ENCODE measurements around the gene CDK11A. TPM values are rescaled to one million over a fixed set of nuclear protein-coding genes. Genes with fewer than 3 reads are reported as not detected.
A peak's percentile ranks its signal among the peaks of the same experiment; 100 is the strongest.
"Not testable (repeated sequence)": the region's sequence is repeated elsewhere in the genome, so short reads cannot be mapped to it uniquely, and the experiment has no call there.

CDK11A gene
- total RNA-seq, 2 donors from 2014 or later: 40.3 to 72.5 TPM

GRCh38 chr1:1678581-1679380 lies 45.4 kb downstream of the CDK11A start:
- ATAC-seq (replicated peaks in 1 of 2): peak; percentile 84 to 86
- H3K4me1 Mint-ChIP-seq (ENCODE audit: low read depth): peaks cover 33% of the 10 kb centered on the region
- peaks cover 0 to 11% of the 10 kb centered on the region in 2 donors for H3K36me3 Mint-ChIP-seq (ENCODE audit: insufficient read depth in 2 of 2)
- peak overlapping the region; percentile 86 to 89 for H3K4me3 Mint-ChIP-seq
- DNase-seq: peak; percentile 78 to 82
- no peaks in the 10 kb centered on the region for H3K9me3 Mint-ChIP-seq
- peak overlapping the region; percentile 88 for H3K27ac Mint-ChIP-seq
- no peaks in the 10 kb centered on the region for H3K27me3 Mint-ChIP-seq (ENCODE audit: low read depth)

- H3K9me3 Mint-ChIP-seq: no peaks in the 10 kb centered on the region
- H3K4me1 Mint-ChIP-seq (ENCODE audit: low read depth): peaks cover 25% of the 10 kb centered on the region
- H3K36me3 Mint-ChIP-seq (ENCODE audit: insufficient read depth in 2 of 2): peaks cover 0 to 12% of the 10 kb centered on the region in 2 donors
- H3K27ac Mint-ChIP-seq: peak overlapping the region; percentile 88
- ATAC-seq (replicated peaks in 1 of 2): peak; percentile 62 to 69
- H3K4me3 Mint-ChIP-seq: peak overlapping the region; percentile 86 to 89
- H3K27me3 Mint-ChIP-seq (ENCODE audit: low read depth): no peaks in the 10 kb centered on the region
- DNase-seq: peak; percentile 48 to 52
These were observed 46.2 kb downstream of the CDK11A start for GRCh38 chr1:1677718-1678580.

- H3K4me1 Mint-ChIP-seq (ENCODE audit: low read depth): peaks cover 25% of the 10 kb centered on the region
- not testable (repeated sequence) for DNase-seq; H3K27ac Mint-ChIP-seq; H3K4me3 Mint-ChIP-seq; H3K9me3 Mint-ChIP-seq; H3K27me3 Mint-ChIP-seq (ENCODE audit: low read depth); ATAC-seq (replicated peaks in 1 of 2)
- H3K36me3 Mint-ChIP-seq (ENCODE audit: insufficient read depth in 2 of 2): peaks cover 0 to 13% of the 10 kb centered on the region in 2 donors
These were observed 48.1 kb downstream of the CDK11A start for GRCh38 chr1:1676087-1676486.

GRCh38 chr1:1675218-1675617 lies 48.9 kb downstream of the CDK11A start:
- H3K27me3 Mint-ChIP-seq (ENCODE audit: low read depth); H3K27ac Mint-ChIP-seq; H3K4me3 Mint-ChIP-seq; DNase-seq; H3K9me3 Mint-ChIP-seq; ATAC-seq (replicated peaks in 1 of 2): not testable (repeated sequence)
- peaks cover 25% of the 10 kb centered on the region for H3K4me1 Mint-ChIP-seq (ENCODE audit: low read depth)
- peaks cover 0 to 13% of the 10 kb centered on the region in 2 donors for H3K36me3 Mint-ChIP-seq (ENCODE audit: insufficient read depth in 2 of 2)

GRCh38 chr1:1674806-1675205 lies 49.4 kb downstream of the CDK11A start:
- peak in 1 of 2 donors; percentile 21 for DNase-seq

GRCh38 chr1:1672181-1672965 lies 51.8 kb downstream of the CDK11A start:
- H3K27me3 Mint-ChIP-seq (ENCODE audit: low read depth): no peaks in the 10 kb centered on the region
- no peak overlapping the region for H3K27ac Mint-ChIP-seq
- H3K4me1 Mint-ChIP-seq (ENCODE audit: low read depth): peaks cover 3% of the 10 kb centered on the region
- H3K4me3 Mint-ChIP-seq: no peak overlapping the region
- H3K36me3 Mint-ChIP-seq (ENCODE audit: insufficient read depth in 2 of 2): peaks cover 2 to 18% of the 10 kb centered on the region in 2 donors
- DNase-seq (no peak), ATAC-seq (replicated peaks in 1 of 2) (no peak)
- H3K9me3 Mint-ChIP-seq: no peaks in the 10 kb centered on the region

More at GRCh38 chr1:1674806-1675205, 49.4 kb downstream of the CDK11A start:
- Mint-ChIP-seq H3K4me3 (peak overlapping the region in 1 of 2 donors; percentile 38), H3K36me3 (ENCODE audit: insufficient read depth in 2 of 2) (peaks cover 0 to 17% of the 10 kb centered on the region in 2 donors), H3K4me1 (ENCODE audit: low read depth) (peaks cover 25% of the 10 kb centered on the region)
- not testable (repeated sequence) for H3K27me3 Mint-ChIP-seq (ENCODE audit: low read depth); H3K9me3 Mint-ChIP-seq; H3K27ac Mint-ChIP-seq
- ATAC-seq (replicated peaks in 1 of 2): peak in 1 of 2 donors; percentile 21

- no peaks in the 10 kb centered on the region for H3K27me3 Mint-ChIP-seq (ENCODE audit: low read depth)
- ATAC-seq (replicated peaks in 1 of 2) (no peak), DNase-seq (no peak)
- no peaks in the 10 kb centered on the region for H3K9me3 Mint-ChIP-seq
- no peak overlapping the region for H3K4me3 Mint-ChIP-seq
- H3K4me1 Mint-ChIP-seq (ENCODE audit: low read depth): no peaks in the 10 kb centered on the region
- peaks cover 3 to 18% of the 10 kb centered on the region in 2 donors for H3K36me3 Mint-ChIP-seq (ENCODE audit: insufficient read depth in 2 of 2)
- no peak overlapping the region for H3K27ac Mint-ChIP-seq
These were observed 52.6 kb downstream of the CDK11A start for GRCh38 chr1:1671365-1672119.

GRCh38 chr1:1670866-1671265 lies 53.3 kb downstream of the CDK11A start:
- DNase-seq: no peak
- Mint-ChIP-seq H3K27ac (no peak overlapping the region), H3K9me3 (no peaks in the 10 kb centered on the region), H3K27me3 (ENCODE audit: low read depth) (no peaks in the 10 kb centered on the region), H3K36me3 (ENCODE audit: insufficient read depth in 2 of 2) (peaks cover 3 to 18% of the 10 kb centered on the region in 2 donors), H3K4me1 (ENCODE audit: low read depth) (no peaks in the 10 kb centered on the region), H3K4me3 (no peak overlapping the region)
- ATAC-seq (replicated peaks in 1 of 2): no peak

GRCh38 chr1:1669468-1670440 lies 54.4 kb downstream of the CDK11A start:
- no peak for DNase-seq
- Mint-ChIP-seq H3K27ac (no peak overlapping the region), H3K36me3 (ENCODE audit: insufficient read depth in 2 of 2) (peaks cover 4 to 19% of the 10 kb centered on the region in 2 donors), H3K4me3 (no peak overlapping the region), H3K9me3 (no peaks in the 10 kb centered on the region), H3K27me3 (ENCODE audit: low read depth) (no peaks in the 10 kb centered on the region), H3K4me1 (ENCODE audit: low read depth) (no peaks in the 10 kb centered on the region)
- ATAC-seq (replicated peaks in 1 of 2): no peak

GRCh38 chr1:1666526-1666925 lies 57.6 kb downstream of the CDK11A start:
- no peak for DNase-seq
- Mint-ChIP-seq H3K4me3 (no peak overlapping the region), H3K27me3 (ENCODE audit: low read depth) (no peaks in the 10 kb centered on the region), H3K36me3 (ENCODE audit: insufficient read depth in 2 of 2) (peaks cover 4 to 15% of the 10 kb centered on the region in 2 donors), H3K4me1 (ENCODE audit: low read depth) (no peaks in the 10 kb centered on the region), H3K27ac (no peak overlapping the region), H3K9me3 (no peaks in the 10 kb centered on the region)
- ATAC-seq (replicated peaks in 1 of 2): no peak

GRCh38 chr1:1665815-1666251 lies 58.3 kb downstream of the CDK11A start:
- no peaks in the 10 kb centered on the region for H3K4me1 Mint-ChIP-seq (ENCODE audit: low read depth)
- no peaks in the 10 kb centered on the region for H3K27me3 Mint-ChIP-seq (ENCODE audit: low read depth)
- H3K27ac Mint-ChIP-seq: no peak overlapping the region
- peaks cover 4 to 15% of the 10 kb centered on the region in 2 donors for H3K36me3 Mint-ChIP-seq (ENCODE audit: insufficient read depth in 2 of 2)
- ATAC-seq (replicated peaks in 1 of 2) (peak; percentile 40 to 58), DNase-seq (peak; percentile 35 to 56)
- H3K4me3 Mint-ChIP-seq: no peak overlapping the region
- no peaks in the 10 kb centered on the region for H3K9me3 Mint-ChIP-seq
